Measurements from ENCODE around the gene SPOCD1. TPM values are rescaled to one million over a fixed set of nuclear protein-coding genes. Genes with fewer than 3 reads are reported as not detected.

Gene SPOCD1
- total RNA-seq, 2 donors from 2014 or later: 0.45 to 0.59 TPM

DNA sequence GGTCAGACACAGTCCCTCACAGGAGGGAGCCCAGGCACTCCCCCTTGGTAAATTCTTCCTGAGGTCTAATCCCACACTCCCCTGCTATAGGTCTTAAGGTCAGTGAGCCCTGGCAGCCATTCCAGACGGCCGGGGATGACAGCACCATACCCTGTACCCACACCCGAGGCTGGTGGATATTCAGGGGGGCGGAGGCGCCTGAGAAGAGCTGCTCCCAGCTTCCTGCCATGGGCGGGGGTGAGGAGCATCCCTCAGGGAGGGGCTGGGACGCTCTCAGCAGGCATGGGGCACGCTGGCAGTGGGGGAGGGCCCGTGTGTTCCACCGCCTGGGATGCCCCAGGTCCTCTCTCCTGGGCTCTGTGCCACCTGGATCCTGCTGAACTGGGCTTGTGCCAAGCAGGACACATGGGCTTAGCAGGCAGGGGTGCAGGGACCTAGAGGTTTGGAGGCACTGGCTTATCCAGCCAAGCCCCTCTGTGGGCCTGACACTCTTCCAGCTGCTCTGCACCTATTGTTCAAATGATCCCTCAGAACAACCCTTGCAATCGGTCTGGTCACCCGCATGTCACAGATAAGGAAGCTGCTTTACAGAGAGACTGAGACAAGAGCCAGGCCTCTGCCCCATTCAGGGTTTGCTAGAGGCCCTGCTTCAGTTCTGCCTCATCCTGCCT, 46.0 kb downstream of the SPOCD1 start:
- Histone ChIP-seq H3K9me3 (no peaks in the 10 kb centered on the region), H3K27ac (no peak overlapping the region), H3K27me3 (peaks cover 39% of the 10 kb centered on the region), H3K4me3 (no peak overlapping the region), H3K36me3 (no peaks in the 10 kb centered on the region), H3K4me1 (peaks cover 8% of the 10 kb centered on the region), H3K9ac (ENCODE audit: low read depth in 2 of 2, low read length in 2 of 2) (no peak overlapping the region)
- TF ChIP-seq, protein P1, sequence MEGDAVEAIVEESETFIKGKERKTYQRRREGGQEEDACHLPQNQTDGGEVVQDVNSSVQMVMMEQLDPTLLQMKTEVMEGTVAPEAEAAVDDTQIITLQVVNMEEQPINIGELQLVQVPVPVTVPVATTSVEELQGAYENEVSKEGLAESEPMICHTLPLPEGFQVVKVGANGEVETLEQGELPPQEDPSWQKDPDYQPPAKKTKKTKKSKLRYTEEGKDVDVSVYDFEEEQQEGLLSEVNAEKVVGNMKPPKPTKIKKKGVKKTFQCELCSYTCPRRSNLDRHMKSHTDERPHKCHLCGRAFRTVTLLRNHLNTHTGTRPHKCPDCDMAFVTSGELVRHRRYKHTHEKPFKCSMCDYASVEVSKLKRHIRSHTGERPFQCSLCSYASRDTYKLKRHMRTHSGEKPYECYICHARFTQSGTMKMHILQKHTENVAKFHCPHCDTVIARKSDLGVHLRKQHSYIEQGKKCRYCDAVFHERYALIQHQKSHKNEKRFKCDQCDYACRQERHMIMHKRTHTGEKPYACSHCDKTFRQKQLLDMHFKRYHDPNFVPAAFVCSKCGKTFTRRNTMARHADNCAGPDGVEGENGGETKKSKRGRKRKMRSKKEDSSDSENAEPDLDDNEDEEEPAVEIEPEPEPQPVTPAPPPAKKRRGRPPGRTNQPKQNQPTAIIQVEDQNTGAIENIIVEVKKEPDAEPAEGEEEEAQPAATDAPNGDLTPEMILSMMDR (IDR thresholded peaks at IDR 0.05): no peak
- intact Hi-C loops (cut with DNase I): loop anchor here (2.0 kb wide), 1 partner anchor 19 kb away; no protein-coding TSS in a partner anchor
- no peak for DNase-seq

DNA sequence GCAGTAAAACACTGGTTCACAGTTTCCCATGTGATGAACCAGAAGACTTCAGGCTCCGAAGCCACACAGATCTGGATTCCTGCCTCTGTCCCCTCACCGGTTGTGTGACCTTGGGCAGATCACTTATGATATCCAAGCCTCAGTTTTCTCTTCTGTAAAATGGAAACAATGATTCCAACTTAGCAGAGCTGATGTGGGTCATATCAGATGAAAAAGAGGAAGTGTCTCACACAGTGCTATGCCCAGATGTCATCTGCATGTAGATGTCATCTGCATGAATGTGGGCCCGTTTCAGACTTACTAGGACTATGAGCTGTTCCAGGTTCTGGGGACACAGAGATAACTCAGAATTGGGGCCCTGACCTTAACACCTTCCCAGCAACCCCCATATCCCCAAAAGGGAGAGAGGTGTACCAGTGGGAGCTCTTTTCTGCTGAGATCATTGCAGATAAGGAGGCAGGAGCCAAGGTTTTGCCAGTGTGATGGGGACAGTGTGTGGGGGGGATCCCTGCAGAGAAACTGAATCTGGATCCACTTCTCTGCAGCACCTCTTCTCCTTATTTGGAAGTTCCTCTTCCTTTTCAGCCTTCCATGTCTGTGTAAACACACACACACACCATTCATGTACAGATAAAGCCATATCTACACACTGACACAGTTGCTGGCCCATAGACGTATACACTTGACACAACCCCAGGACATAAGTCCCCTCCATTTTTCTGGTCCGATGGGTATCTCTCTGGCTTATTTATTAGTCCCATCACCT, 46.7 kb downstream of the SPOCD1 start:
- Histone ChIP-seq H3K4me3 (no peak overlapping the region), H3K9ac (ENCODE audit: low read depth in 2 of 2, low read length in 2 of 2) (no peak overlapping the region), H3K9me3 (no peaks in the 10 kb centered on the region), H3K27ac (no peak overlapping the region), H3K4me1 (peaks cover 13% of the 10 kb centered on the region), H3K27me3 (peaks cover 37% of the 10 kb centered on the region), H3K36me3 (no peaks in the 10 kb centered on the region)
- DNase-seq: no peak
- TF ChIP-seq, protein P1 (IDR thresholded peaks at IDR 0.05): no peak
- intact Hi-C loops (cut with DNase I): loop anchor here (2.0 kb wide), 1 partner anchor 20 kb away; no protein-coding TSS in a partner anchor

DNA sequence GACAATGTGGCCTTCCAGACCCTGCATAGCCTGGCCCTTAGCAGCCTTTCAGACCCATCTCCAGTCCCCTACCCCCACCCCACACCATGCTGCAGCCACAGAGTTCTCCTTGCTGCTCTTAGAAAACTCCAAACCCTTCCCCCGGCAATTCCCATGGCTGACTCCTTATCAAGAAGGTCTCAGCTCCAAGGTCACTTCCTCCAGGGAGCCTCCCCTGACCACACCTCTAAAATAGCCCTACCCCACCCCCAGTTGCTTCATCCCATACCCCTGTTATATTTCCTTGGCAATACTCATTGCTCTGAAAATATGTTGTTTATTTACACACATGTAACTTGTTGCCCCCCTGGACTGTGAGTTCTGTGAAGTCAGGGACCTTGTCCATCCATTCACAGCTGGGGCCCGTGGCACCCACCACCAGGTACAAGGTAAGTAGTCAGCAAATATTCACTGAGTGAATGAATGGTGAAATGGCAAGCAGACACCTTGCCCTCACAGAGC, 47.4 kb downstream of the SPOCD1 start:
- Histone ChIP-seq H3K36me3 (no peaks in the 10 kb centered on the region), H3K4me1 (peaks cover 13% of the 10 kb centered on the region), H3K4me3 (no peak overlapping the region), H3K9me3 (no peaks in the 10 kb centered on the region), H3K27ac (no peak overlapping the region), H3K9ac (ENCODE audit: low read depth in 2 of 2, low read length in 2 of 2) (no peak overlapping the region), H3K27me3 (peaks cover 31% of the 10 kb centered on the region)
- no peak for DNase-seq
- intact Hi-C loops (cut with DNase I): loop anchor here (2.0 kb wide), 1 partner anchor 20 kb away; no protein-coding TSS in a partner anchor
- TF ChIP-seq, protein P1 (IDR thresholded peaks at IDR 0.05): no peak

DNA sequence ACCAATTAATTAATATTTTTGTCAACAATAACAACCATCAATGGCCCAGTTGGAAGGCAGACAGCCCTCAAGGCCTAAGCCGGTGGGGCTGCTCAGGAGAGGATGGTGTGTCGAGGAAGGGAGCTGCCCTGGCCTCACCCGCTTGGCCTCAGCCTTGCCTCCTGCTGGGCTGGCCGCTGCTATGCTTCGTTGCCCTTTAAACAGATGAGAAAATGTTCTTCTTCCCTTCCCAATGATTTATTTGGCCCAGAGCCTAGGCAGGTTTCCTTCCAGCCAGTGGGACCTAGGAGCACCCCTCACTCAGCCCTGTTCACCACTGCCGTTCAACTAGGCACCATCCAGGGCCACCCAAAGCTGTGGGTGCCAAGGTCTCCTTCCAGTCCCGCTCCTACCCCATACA, 48.6 kb downstream of the SPOCD1 start:
- Histone ChIP-seq H3K4me3 (no peak overlapping the region), H3K27ac (no peak overlapping the region), H3K4me1 (peaks cover 7% of the 10 kb centered on the region), H3K36me3 (no peaks in the 10 kb centered on the region), H3K9ac (ENCODE audit: low read depth in 2 of 2, low read length in 2 of 2) (no peak overlapping the region), H3K27me3 (peaks cover 27% of the 10 kb centered on the region), H3K9me3 (no peaks in the 10 kb centered on the region)
- intact Hi-C loops (cut with DNase I): no loop called here
- TF ChIP-seq, protein P1 (IDR thresholded peaks at IDR 0.05): no peak
- DNase-seq: no peak

DNA sequence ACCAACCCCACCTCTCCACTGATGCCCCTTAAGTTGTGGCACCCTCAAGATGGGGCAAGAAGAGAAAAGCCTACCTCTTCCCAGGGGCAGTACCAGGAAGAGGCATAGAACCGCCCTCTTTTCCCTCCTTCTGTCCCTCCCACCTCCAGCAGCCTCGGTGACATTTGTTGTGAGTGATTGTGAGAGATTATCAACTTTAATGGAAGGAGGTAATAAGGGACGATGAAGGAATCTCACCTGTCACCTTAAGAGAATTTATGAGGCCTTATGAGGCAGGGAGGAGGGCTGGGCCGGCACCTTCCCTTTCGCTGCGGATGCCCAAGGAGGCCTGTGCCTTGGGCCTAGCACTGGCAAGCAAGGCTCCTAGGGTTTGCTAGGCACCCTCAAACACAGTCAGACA, 50.3 kb downstream of the SPOCD1 start:
- no peak overlapping the region for H3K27ac ChIP-seq
- intact Hi-C loops (cut with DNase I): no loop called here
- H3K36me3 ChIP-seq: no peaks in the 10 kb centered on the region
- H3K9me3 ChIP-seq: no peaks in the 10 kb centered on the region
- H3K9ac ChIP-seq (ENCODE audit: low read depth in 2 of 2, low read length in 2 of 2): no peak overlapping the region
- DNase-seq: no peak
- TF ChIP-seq, protein P1 (IDR thresholded peaks at IDR 0.05): no peak
- peaks cover 6% of the 10 kb centered on the region for H3K4me1 ChIP-seq
- H3K27me3 ChIP-seq: peaks cover 35% of the 10 kb centered on the region
- no peak overlapping the region for H3K4me3 ChIP-seq

Data from colonic mucosa (tissue), 4 donors.